Activated CD4-positive, CD25-positive, alpha-beta regulatory T cell treated with anti-CD3 and anti-CD28 coated beads, Interleukin-2, amount 50 U/mL, for 72 hours (primary cell): ENCODE data around the gene SPATS1.
"Not testable (repeated sequence)": the region's sequence is repeated elsewhere in the genome, so short reads cannot be mapped to it uniquely, and the experiment has no call there.

Source experiments
- DNase-seq: peaks from one replicate; pipeline ENCODE4 v3.0.0; 2021

Gene SPATS1

DNA sequence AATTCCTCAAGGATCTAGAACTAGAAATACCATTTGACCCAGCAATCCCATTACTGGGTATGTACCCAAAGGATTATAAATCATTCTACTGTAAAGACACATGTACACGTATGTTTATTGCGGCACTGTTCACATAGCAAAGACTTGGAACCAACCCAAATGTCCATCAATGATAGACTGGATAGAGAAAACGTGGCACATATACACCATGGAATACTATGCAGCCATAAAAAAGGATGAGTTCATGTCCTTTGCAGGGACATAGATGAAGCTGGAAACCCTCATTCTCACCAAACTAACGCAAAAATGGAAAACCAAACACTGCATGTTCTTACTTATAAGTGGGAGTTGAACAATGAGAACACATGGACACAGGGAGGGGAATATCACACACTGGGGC, 4.4 kb downstream of the SPATS1 start:
- not testable (repeated sequence) for DNase-seq

DNA sequence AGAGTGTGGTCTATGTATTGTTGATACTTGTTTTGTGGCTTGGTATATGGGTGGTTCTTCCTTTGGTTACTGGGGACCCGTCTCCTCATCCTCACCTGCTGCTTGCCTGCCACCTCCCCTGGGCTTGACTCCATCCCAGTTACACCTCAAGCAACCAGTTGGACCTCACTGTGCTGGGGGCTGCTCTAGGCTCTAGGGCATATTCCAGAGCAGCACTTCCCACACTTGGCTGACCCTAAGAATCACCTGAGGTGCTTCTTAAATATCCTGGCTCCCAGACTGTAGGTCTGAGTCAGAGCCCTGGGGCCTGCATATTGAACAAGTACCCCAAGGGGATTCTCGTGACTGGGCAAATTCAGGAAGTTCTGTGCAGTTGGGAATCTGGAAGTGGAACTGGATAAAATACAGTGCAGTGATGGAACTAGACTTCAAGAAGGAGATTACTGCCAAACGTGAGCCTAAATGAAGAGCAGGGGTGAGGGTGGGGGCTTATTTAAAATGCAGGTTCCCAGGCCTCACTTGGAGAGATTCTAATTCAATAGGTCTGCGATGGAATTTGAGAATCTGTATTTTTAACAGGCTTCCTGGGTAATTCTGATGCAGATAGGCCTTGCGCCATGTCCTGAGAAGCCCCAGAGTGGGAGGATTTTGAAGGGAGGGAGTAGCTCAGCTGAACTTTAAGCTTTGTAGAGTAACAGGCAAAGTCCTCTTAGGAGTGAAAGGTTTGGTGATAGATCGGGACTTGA, 7.6 kb downstream of the SPATS1 start:
- DNase-seq = no peak

DNA sequence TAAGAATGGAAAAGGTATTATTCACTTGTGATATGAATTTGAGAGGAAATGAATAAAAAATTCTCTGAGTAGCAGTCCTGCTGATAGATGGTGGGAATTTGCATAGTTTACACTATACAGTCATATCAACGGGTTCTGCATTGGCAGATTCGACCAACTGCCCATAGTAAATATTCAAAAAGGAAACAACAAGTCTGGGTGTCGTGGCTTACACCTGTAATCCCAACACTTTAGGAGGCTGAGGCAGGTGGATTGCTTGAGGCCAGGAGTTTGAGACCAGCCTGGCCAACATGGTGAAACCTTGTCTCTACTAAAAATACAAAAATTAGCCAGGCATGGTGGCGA, 8.2 kb downstream of the SPATS1 start:
- not testable (repeated sequence) for DNase-seq

DNA sequence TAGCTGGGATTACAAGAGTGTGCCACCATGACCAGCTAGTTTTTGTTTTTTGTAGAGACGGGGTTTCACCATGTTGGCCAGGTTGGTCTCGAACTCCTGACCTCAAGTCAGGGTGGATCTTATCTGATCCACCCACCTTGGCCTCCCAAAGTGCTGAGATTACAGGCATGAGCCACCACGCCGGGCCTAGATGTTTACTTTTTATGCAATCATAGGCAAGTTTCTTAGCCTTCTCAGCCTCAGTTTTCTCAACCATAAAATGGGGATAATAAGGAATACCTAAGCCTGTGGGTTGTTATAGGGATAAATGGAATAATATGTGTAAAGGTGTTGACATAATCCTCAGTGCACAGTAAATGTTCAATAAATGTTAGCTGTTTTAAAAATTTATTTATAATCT, 9.8 kb downstream of the SPATS1 start:
- no peak for DNase-seq

DNA sequence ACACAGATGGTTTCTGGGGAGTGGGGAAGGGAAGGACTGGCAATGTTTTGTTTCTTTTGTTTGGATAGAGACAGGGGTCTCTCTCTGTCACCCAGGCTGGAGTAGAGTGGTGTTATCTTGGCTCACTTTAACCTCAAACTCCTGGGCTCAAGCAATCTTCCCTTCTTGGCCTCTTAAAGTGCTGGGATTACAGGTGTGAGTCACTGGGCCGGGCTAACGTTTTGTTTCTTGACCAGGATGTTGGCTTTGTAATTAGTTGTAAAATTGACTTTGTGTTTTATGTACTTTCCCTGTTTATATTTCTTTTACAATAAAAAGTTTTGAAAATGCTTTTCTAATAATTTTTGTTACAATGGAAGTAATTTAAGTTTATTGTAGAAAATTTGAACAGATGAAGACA, 10.9 kb downstream of the SPATS1 start:
- DNase-seq = no peak

DNA sequence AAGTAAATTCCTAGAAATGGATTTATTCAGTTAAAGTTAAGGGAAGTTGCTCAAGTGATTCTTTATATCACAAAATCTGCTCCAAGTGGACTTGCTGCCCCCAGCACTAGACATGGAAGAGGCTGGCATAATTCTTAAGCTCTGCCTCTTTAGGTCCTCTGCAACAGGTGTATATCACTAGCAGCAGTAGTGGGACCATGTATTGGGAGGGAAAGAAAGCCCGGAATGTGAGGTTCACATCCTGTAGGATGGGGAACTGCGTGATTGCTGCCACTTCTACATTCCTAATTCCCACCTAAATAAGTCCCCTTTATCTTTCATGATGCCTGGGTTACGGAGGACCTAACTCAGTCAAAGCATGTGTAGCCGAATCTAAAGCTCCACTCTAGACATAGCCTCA, 13.2 kb downstream of the SPATS1 start:
- DNase-seq = no peak

DNA sequence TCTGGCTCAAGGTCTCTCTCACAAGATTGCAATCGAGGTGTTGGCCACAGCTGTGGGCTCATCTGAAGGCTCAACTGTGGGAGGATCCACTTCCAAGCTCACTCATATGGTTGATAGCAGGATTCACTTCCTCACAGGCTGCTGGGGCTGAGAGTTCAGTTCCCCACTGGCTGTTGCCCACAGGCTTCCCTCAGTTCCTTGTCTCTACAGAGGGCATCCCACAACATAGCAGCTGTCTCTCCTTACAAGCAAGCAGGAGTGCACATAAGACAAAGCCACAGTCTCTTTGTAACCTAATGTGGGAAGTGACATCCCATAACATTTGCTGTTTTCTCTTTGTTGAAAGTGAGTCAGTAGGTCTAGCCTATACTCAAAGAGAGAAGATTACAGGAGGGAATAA, 14.0 kb downstream of the SPATS1 start:
- DNase-seq = no peak

DNA sequence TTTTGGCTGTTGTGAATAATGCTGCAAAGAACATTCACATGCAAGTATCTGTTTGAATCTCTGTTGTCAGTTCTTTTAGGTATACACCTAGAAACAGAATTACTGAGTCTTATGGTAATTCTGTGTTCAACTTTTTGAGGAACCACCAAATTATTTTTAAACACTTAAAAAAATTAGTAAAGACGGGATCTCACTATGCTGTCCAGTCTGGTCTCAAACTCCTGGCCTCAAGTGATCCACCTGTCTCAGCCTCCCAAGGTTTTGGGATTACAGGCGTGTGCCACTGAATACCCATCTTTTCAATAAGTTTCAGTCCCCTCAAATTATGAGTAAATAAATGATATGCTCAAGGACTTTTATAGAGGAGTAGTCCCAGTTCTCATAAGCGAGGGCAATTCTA, 17.5 kb downstream of the SPATS1 start:
- no peak for DNase-seq

DNA sequence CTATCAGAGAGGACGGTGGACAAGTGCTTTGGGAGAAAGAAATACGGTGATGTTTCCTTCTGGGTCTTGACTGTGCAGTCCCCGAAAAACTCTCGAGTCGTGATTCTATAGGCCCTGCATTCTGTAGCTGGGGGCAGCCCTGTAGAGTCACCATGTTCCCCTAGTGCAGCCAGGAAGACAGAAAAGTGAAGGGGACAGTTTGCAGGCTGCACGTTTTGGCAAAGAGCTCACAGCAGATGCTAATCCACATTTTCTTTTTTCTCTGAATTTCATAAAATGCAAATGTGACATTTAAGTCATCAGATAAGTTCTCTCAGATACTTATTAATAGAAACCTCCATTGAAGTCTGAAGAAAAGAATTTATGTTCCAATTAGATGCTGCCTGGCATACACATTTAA, 19.5 kb downstream of the SPATS1 start:
- no peak for DNase-seq

DNA sequence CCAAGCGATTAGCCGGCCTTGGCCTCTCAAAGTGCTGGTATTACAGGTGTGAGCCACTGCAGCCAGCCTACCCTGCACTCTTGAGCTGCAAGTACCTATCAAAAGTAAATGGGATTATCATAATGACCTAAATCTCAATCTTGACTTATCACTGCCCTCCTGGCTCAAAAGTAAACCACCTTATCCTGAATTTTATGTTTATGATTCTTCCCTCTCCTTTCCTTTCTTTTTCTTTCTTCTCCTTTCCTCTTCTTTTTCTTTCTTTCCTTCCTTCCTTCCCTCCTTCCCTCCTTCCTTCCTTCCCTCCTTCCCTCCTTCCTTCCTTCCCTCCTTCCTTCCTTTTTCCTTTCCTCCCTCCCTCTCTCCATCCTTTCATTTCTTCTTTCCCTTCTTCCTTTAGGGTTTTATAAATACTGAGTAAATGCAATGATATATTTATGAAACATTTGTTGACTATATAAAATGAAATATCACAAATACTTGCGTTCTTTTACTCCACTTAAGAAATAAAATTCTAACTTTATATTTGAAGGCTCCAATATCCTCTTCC, 21.0 kb downstream of the SPATS1 start:
- no peak for DNase-seq

DNA sequence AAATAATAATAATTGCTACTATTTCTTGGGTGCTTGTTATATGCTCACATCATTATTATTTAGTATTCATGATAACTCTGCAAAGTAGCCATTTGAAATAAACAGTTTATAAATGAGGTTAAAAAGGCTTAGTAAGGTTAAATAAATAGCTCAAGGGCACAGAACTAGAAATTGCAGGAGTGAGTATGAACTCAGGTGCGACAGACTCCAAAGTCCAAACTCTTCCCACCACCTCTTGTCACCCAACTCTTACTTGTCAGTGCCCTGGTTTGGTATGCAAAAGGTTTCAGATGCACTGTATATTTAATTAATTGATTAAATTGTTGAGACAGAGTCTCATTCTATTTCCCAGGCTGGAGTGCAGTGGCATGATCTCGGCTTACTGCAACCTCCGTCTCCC, 24.3 kb downstream of the SPATS1 start:
- DNase-seq = no peak

DNA sequence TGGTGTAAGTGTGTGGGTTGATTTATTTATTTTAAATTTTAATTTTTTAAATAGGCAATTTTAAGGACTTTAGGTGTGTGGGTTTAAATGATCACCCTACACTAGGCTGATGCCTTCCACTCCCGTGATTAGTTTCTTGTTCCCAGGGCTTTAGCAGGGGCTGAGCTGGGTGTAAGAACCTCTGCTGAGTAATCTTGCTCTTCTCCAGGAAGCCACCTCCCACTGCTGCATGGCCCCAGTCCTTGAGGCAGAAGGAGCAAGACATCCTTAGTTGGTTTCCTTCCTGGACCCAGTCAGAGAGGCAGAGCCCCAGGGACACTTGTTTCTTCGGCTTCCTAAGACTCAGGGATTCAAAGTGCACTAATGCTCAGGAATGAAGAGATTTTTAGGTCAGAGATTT, 25.2 kb downstream of the SPATS1 start:
- no peak for DNase-seq

DNA sequence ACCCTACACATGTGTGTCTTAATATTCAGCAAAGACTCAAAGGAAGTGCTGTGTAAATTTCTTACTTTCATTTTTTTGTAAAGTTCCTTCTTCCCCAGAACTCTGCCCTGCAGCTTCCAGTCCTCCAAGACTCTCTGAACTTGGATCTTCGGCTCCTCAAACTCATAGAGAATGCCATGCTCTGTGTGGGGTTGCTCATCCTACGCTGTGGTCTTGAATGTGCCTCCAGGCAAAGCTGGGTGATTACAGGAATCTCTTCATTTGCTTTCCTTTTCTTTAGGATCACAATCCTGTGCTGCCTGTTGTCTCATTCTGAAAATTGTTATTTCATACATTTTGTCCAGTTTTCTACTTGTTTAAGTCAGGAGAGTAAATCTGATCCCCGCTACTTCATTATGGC, 30.6 kb downstream of the SPATS1 start:
- no peak for DNase-seq

DNA sequence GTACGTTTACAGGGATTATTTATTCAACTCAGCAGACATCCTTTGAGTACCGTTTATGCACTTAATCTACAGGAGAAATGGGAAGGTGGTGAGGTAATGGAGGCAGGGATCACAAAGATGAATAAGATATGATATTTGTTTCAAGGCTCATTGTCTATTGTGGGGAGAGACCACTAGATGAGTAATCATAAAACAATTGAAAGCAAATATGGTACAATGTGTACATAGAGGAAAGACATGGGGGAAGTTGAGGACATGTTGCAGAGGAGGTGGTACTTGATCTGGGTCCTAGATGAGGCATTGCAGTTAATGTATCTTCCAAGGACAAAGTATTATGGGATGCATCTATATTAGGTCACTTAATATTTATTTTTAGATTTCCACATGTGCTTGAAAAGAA, 31.3 kb downstream of the SPATS1 start:
- no peak for DNase-seq

DNA sequence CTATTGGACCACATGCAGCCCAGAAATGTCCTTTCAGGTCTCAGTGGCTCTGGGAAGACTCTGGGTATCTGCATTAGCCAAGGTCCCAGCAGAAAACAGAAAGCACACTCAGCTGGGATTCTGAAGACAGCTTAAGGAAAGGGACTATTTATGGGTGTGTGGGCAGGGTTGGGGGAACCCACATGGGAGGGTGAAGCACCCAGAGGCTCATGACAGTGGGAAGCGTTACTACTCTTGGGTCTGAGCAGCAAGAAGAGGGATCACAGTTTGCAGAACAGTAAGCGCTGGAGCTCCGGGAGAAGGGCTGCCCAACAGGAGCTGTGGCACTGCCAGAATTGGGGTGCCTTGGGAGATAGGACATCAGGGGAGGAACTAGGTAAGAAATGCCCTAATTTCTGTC, 32.6 kb downstream of the SPATS1 start:
- no peak for DNase-seq

DNA sequence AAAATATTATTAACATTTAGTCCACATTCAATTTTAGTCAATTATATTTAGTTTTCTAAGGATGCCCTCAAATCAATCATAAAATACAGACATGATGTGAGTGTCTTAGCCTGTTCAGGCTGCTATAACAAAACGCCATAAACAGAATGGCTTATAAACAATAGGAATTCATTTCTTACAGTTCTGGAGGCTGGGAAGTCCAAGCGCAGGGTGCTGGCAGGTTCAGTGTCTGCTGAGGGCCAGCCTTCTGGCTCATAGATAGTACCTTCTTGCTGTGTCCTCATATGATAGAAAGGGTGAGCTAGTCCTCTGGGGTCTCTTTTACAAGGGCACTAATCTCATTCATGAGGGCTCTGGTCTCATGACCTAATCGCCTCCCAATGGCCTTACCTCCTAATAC, 35.0 kb downstream of the SPATS1 start:
- no peak for DNase-seq

DNA sequence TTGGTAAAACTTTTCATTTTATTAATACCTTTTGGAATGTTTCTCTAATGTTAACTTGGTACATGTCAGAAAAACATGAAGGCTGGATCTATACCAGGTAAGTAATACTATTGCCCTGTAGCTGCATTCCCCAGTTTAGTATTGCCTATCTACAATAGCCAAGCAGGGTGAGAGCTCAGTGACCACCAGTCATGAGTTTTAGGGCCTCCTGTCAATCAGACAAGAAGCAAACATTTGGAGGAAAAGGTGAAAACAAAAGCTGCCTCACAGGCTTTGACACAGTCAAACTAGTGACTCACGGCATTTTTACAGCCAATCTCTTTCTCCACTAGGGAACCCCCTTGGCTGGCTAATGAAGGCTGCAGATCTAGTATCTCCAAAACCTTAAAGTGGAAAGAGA, 35.5 kb downstream of the SPATS1 start:
- DNase-seq = no peak

DNA sequence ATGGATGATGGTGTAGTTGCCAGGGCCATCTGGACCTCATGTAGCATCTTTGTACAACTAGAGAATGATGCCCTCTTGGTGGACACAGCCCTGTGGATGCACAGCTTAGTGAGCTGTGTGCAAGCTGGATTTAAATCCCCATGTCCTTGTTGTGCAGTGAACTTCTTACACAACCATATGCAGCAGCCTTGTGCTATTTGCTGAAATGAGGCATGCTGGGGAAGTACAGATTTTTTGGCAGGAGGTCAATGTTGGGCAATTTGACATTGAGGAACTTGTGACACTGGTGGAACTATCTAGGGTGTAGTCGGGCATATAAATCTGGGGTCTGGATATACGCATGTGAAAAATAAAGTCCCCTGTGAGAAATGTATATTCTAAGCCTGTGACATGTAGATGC, 39.3 kb downstream of the SPATS1 start:
- DNase-seq = no peak

DNA sequence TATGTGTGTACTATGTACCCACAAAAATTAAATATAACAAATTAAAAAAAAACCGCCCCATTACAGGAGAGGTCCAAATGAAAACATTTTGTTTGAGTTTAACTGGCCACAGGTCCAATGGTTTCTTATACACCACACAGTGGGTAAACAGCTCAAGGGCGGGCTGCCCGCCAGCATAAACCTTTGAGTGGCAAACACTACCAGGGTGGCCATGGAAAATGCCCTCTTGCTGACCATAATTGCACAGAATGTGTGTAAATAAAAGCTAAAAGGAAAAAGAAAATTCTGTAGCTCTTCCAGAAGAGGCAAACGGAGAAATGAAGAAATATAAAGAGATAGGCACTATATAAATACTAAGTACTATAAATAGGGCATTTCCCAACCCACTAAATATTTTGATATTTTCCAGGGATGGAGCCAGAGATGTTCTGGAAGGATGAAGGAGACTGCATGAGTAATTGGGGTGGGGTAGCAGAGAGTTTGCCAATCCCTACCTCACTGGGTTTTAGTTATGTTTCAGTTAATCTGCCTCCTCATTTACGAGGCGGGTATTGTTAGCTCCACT, 44.0 kb downstream of the SPATS1 start:
- no peak for DNase-seq

DNA sequence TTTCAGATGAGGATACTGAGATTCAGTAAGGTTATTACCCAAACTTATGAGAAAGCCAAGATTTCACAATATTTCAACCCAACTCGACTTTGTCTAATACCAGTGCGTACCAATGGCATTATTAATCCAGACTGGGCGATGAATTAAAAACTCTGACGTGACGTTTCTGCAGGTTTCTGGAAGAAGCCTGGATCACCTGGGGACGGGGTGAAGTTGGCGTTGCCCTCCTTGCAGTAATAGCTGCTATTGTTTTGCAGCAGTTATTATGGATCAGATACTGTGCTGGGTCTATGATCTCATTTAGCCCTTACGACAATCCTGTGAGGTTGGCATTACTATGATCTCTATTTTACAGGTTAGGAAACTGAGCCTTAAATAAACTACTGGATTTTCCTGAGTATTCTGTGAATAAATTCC, 44.5 kb downstream of the SPATS1 start:
- no peak for DNase-seq

DNA sequence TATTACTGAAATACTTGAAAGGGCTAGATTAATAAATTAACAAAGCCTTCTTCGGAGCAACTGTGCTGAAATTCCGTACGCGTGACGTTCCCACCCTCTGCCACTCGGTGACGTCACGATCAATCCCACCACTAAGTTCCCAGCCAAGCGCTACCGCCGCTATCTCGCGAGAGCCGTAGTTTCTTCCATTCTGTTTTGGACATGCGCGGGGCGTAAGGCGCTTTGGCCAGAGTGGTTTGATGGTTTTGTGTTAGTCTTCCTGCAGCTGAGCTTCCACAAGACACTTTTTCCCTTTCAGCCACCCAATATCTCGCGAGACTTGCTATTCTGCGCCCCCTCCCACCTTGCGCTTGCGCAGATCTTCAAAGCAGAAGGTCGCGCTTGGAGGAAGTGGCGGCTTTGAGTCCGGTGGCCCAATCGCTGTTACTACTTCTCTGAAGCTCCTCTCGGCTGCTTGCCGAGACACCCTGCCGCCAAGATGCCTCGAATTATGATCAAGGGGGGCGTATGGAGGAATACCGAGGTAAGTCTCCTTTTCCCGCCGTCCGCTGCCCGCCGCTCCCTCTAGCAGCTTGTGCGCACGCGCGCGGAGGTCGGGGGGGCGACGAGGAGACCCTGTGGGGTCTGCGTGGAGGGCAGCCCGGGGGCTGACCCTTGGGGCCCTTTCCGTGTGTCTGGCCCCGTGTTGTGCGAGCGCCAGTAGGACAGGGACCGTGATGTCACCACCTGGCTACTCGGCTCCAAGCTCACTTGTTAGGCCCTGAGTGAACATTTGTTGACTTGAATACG, 45.1 kb downstream of the SPATS1 start, which contains the start of gene CDC5L:
Gene CDC5L (plus strand): TSS at position 361 of the 789 bp plus-strand sequence. CDS start 118 bp downstream, at position 479.
- DNase-seq = peak; percentile 85

DNA sequence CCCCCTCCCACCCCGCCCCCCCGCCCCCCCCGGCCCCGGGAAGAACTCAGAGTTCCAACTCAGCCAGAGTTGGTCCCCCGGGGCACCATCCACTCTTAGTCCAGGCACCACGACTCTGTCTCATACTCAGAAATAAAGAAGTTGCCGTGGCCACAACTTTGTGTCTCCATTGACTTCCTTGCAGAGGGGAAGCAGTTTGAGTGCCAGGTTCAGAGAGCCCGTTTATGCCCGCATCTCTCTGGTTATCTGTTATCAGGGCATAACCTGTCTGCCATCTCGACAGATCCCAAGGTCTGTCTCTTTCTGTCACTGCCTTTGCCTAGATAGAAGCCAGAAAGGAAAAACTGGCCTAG, 45.7 kb downstream of the SPATS1 start:
- DNase-seq = no peak

DNA sequence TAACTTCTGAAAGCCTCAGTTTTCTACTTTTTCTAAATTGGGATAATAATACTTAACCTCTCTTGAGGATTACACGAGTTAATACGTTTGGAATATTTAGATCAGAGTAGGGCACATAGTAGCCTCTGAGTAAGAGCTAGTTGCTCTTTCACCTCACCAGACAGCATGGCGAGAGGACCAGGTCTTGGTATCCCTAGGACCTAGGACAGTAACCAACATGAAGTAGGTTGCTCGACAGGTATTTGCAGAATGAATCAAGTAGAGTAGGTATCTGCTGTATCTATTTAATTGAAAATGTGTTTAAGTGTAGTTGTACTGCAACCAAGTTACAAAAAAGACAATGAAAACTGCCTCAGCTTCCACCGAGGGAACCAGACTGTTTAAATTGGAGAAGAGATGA, 46.4 kb downstream of the SPATS1 start:
- DNase-seq = no peak

DNA sequence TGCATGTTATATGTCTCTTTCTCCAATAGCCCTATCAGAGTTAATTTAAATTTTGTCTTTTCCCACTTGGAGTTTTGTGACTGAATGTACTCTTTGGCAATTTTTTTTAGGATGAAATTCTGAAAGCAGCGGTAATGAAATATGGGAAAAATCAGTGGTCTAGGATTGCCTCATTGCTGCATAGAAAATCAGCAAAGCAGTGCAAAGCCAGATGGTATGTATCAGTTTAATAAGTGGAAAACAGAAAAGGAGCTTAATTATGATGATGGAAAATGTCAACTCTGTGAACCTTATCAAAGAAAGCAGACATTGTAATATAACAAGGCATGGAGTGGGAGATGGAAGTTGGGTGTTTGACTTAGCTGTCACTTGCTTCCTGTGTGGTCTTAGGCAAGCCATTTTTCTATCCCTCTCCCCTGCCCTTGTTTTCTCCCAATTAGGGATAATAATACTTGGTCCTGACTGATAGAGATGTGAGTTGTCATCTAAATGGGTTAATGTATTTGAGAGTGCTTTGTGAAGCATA, 47.8 kb downstream of the SPATS1 start:
- DNase-seq = no peak
